ENCODE results near the gene ZG16. TPM values are rescaled to one million over a fixed set of nuclear protein-coding genes. Genes with fewer than 3 reads are reported as not detected.

Gene ZG16
- total and polyA plus RNA-seq, 2 of the 8 experiments (the other 6 are each of a cell fraction or from before 2014, with no cell fraction given), result not detected

- no peak for TF ChIP-seq CHD7 (IDR thresholded peaks at IDR 0.05; ENCODE audit: insufficient replicate concordance, low read length)
Observed at GRCh38 chr16:29745853-29746345, 32.2 kb upstream of the ZG16 start, which contains the start of gene C16orf54 (continued).
